ENCODE results near the gene RHBDD1.

Gene RHBDD1

DNA sequence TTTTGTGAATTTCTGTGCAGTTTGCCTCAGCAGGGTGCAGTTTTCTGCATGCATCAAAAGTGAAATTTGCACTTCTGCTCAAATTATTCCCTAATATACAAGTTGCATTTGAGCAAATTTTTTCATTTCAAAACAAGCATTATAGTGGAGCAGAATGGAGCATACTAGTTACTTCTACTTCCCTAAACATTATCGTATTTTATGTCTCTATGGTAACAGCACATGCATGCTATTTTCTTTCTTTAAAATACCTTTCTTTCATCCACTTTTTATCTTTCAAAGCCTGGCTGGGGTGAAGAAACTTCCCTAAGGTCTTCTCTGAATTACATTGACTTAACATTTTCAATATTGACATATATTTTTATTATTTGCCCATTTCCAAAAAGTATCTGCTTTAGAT is 11.2 kb downstream of the RHBDD1 start:
- DNase-seq = no peak

DNA sequence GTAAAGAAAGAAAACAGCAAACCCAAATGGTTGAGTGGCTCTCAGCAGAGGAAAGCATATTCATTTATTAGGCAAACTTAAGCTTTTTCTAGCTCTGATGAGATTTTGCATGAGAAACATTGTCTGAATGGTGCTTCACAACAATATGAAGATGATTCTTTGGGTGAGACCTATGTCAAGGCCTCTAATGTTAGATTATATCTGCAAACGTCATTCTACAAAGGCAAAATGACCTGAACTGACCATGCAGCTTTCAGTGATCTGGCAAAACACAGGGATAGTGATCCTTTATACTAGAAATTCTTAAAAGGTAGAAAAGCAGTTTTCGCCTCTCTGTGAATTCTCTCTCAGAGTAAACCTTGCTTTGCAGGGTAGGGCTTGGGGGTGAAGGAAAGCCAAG is 11.7 kb downstream of the RHBDD1 start:
- no peak for DNase-seq

DNA sequence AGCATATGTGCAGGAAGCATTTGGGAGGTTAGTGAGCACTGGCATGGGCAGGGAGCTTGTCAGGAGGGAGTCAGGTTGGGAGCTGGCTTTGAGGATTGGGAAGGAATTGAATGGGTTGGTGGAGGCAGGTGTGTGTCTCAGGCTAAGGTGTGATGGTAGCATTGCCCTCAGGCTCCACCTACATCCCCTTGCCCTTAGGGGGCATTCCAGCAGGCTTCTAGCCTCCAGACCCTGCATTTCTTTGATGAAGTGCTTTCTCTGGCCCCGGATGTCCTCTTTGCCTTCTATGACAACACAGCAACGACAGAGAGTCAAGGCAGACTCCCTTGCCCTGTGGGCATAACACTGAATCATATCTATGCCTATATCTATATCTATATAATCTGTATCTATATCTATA is 13.5 kb downstream of the RHBDD1 start:
- no peak for DNase-seq

DNA sequence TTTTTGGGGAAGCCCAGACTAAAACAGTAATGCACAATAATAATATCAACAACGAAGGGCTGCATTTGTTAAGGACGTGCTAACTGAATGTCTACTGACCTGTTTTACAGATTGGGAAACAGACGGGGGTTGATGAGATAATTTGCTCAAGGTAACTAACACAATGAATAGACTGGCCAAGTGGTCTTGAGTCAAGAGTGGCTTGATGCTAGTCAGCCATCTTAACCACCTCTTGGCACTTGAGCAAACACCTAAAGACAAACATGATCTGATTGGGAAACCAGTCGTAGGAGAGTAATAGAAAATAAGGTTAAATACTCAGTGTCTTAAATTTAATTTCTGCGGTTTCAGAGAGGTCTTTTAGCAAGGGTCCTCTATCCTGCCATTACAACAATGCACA is 14.2 kb downstream of the RHBDD1 start:
- no peak for DNase-seq

DNA sequence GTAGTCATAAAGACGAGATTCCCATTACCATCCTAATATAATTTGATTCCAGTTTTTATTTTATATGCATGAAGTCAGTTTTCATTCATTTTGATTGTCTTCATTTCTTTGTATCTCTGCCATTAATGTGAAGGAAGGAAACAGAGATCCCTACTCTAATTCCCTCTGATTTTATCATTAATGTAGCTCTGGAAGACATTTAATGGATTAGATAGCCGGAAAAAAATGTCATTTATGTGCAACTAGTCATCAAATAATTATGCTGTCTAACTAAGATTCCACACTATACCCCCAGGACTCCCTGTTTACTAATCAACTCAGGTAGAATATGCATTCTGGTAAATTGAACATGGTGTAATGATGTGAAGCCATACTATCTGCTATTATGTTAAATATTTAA is 19.9 kb downstream of the RHBDD1 start:
- no peak for DNase-seq

DNA sequence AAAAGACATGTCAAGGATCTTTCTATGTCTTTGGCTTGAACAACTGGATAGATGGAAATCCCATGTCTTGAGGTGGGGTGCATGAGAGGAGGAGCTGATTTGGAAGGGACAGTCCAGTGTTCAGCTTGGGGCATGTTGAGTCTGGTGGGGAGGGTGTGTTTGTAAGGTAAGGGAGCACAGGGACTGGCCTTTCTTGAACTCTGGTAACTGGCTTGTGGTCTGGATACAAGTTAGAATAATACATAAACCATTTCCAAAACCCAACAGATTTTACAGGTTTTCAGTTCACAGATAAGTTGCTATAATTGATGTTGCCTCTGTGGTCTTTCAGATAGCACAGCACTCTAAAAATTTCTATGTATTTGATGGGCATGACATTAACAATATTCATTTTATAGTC is 24.2 kb downstream of the RHBDD1 start:
- no peak for DNase-seq

DNA sequence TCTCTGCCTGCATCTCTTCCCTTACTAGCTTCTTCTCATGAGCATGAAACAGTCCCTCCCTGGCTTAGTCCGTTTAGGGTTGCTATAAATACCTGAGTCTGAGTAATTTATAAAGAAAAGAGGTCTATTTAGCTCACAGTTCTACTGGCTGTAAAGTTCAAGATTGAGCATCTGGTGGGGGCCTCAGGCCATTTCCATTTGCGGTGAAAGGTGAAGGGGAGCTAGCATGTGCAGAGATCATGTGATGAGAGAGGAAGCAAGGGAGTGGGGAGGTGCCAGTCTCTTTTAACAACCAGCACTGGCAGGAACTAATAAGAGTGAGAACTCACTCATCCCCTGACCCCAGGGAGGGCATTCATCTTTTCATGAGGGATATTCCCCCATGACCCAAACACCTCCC is 26.8 kb downstream of the RHBDD1 start:
- no peak for DNase-seq

DNA sequence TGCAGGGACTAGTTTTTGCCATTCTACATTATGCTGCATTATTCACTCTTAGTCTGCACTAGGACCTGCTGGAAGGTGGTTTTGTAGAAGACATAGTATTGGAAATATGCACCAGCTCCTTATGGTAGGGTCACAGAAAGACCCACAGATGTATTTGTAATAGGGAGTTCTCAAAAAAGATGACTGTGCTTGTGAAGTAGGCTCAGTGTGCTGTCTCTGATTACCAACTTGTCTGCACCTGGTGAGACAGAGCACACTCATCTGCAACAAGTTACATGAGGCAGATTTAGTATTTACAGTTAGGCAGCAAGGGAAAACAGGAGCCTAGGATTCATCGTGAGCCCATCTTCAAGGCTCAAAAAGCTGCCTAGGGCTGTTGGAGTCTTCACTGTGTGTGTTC is 29.4 kb downstream of the RHBDD1 start:
- DNase-seq = no peak

DNA sequence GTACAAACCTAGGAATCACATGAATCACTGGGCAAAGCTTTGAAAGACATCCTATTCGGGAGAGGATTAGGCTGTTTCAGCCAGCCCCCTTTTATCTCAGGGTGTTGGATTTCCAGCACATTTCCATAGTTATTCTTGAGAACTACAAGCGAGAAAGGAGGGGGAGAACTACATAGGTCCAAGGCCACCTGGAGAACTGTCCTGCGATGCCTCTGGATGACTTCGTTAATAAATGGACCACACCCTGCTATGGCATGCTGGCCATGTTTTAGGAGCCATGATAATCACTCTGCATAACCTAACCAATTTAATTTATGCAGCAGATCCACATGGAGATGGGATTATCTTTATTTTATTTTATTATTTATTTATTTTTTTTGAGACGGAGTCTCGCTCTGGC is 29.9 kb downstream of the RHBDD1 start:
- DNase-seq = no peak

DNA sequence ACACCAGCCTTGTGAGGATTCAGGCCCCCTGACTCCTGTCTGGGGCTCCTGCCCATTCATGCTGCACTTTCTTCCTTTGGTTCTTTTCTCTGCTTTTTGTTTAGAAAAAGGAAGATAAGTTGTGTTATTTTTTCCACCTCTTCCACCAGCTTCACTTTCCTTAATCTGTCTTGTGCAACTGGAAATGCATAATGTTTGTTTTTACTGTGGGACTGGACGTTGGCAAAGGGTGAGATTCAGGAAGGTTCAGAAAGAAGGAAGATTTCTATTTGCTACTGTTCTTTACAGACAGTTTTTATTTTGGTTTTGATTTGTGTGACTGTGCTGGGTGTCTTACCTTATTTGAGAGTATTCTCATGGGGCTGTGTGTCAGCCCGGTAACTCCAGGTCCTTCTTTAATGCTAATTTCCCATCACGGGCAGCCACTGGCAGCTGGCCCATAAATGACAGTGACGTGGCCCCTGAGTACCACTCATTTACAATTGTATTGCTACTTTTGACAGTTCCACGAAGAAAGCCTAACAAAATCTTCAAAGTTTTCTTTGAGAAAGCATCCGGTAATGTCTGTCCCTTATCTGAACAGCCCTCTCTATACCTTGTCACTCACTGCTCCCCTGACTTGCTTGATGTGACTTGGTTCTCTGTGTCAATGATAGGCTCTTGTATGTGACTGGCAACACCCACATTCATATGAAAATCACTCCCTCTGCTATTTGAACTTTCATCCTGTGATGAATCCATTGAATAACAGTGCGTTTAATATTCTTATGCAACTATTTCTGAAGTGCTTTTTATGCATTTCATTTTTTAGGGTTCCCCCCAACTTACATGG is 32.7 kb downstream of the RHBDD1 start:
- DNase-seq = no peak

DNA sequence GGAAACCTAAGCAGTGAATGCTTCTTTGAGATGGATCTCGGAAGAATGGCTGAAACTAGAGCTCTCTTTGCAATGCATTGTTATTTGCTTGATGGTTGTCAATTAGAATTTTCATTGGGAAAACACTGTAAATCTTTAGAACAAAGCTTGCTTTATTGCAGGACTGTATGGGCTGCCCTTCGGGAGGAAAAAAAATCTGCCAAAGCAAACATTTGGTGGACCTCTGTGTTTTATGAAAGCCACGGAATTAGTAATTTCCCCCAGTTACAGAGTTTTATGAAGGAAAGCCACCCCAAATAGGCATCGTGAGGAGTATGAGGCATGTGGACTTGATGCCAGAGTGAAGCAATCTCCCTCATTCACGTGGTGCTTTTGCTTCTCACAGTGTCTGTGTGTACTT is 33.5 kb downstream of the RHBDD1 start:
- DNase-seq = no peak

DNA sequence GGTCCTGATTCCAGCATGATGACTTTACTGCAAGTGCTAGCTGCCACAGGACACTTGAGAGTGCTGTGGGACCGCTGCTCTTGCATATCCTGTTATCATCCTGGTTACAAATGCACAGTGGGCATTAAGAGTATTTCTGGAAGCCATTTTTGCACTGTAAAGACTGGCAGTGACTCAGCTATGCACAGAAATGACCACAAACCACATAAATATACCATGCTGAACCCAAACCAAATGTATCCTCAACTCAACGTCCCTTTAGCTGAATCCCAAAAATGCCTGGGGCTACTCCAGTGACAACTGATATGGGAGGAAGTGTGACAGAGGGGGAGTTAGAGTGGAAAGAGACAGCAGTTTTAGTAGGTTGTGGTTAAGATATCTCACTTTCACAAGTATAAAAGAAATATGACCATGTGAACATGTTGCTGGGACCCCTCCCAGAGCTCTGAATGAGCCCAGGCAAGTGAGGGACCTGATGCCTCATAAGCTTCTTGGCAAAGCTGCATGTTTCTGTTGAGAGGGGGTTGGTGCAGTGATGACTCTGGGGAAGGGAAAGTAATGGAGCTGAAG is 37.3 kb downstream of the RHBDD1 start:
- DNase-seq = no peak

DNA sequence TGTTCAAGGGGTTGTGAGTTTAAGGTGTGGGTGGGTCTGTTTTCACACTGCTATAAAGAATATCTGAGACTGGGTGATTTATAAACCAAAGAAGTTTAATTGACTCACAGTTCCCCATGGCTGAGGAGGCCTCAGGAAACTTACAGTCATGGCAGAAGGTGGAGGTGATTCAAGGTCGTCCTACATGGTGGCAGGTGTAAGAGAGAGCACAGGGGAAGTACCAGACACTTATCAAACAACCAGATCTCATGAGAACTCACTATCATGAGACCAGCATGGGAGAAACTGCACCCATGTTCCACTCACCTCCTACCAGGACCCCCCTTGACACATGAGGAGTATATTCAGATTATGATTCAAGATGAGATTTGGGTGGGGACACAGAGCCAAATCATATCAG is 38.0 kb downstream of the RHBDD1 start:
- DNase-seq = no peak

DNA sequence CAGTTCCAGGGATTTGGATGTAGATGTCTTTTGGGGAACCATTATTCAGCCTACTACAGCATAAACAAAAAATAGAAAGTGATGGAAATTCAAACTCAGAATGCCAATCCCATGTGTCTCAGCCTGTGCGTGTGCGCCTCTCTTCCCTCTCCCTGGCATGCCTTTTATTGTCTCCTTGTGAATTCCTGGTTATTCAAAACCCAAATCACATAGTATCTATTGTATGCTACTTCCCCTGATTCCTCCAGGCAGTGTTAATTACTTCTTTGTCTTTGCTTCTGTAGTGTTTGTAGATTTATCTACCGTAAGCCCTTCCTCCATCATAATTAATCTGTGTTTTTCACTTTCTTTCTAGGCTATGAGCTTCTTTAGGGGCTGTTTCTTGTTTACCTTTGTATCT is 38.9 kb downstream of the RHBDD1 start:
- DNase-seq = no peak

DNA sequence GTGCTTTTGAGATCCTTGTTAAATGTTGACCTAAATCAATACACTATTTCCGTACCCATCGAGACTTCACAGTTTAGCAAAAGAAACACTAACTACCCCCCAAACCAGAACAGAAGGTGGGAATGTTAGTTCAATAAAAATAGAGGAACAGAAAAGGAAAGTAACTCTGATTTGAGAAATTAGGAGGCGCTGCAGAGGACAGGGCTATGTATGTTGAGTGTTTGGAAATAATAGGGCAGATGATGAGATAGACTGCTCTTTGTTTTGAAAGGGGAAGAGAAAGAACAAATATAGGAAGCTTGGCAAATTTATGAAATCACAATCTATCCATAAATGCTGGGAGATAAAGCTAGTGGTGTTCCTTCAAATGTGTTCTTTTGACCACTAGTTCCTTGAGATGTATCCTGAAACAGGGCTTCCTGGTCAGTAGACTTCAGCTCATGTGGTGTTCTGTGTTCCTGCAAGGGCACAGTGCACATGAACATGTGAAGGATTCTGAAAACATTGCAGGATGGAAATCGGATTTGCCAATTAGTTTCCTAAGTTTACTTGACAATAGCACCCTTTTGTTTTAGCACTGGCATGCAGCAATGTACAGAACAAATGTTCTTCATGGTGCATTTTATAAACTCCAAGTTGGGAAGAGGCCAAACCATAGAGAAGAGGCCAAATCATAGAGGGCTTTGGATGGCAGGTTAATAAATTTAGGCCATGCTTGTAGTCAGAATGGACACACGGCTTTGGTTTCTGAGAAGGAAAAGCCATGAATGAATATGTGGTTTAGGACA is 39.8 kb downstream of the RHBDD1 start:
- no peak for DNase-seq

DNA sequence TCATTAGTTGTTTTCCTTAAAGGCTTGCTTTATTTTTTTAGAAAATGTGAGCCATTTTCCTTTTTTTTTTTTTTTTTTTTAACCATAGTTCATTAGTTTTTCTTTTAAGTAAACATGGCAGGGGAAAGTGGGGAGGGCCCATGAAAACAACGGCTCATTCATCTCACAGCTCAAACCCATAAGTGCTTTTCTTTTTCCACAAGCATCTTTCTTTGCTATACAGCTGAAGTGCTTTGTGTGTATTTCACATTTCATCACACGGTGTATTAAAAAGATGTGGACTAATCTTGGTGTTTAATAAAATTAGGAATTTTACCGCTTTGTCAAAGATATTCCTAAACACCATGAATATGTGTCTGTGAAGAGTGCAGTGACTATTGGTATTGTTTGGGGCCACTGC is 41.6 kb downstream of the RHBDD1 start:
- DNase-seq = no peak

DNA sequence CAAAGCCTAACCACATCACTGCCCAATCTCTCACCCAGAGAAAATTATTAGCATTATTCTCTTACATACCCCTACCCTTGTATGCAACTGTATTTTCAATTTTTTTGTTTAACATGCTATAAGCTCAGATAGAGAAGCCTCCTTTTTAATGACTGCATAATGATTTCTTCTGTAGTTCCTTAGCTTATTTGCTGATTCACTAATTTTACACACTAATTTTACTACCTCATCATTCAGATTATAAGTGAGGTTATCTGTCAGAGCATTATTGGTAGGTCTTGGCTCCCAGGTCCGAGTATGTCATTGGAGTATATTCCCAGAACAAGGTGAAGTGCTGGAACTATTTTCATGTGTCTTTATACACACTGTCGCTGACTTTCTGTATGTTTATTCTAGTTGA is 45.4 kb downstream of the RHBDD1 start:
- no peak for DNase-seq

DNA sequence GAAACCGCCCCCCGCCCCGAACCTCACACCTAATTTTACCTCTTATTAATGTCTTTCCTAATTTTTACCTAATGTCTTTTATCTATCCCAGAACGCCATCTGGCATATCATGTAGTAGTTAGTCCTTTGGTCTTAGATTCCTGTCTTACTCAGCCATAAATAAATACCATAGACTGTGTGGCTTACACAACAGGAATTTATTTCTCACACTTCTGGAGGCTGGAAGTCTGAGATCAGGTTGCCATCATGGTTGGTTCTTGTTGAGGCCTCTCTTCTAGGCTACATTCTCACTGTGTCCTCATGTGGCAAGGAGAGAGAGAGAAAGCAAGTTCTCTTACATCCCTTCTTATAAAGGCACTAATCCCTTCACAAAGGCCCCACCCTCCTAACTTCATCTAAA is 46.8 kb downstream of the RHBDD1 start:
- no peak for DNase-seq

DNA sequence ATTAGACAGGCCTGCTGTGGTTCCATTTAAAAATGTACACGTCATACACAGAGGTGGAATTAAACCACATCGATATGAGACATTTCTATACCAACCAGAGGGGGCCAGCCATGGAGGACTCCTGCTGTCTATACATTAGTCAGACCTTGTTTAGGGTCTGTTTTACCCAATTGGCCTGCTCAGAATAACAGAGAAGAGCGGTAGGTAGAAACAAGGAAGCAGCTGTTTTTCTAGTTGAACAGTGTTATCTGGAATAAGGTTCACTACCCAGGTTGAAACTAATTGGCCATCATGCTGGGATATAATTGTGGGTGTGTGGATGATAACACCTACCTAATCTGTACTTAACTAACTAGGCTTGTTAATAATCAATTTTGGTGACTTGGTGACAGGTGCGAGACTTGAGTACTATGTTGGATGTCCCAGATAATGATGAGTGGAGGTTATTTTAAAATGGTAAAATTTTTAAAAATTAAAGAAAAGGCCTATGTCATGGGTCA is 47.5 kb downstream of the RHBDD1 start:
- no peak for DNase-seq

DNA sequence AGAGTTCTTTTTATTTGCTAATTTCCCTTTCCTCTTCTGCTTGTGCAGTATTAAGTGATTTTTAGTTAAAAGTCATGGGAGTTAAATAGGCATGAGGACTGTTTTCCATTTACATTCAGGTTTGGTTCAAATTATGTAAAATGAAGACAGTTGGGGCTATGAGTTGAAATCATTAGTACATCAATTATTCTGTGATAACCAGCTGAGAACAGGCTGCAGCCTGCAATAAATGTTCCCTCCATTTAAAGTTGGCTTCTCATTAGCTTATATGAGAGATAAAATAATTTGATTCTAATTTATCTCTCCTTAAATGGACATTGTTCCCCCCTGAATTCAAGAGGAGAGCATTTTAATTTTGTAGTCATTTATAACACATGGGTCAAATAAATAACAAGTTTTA is 48.3 kb downstream of the RHBDD1 start:
- DNase-seq = no peak

DNA sequence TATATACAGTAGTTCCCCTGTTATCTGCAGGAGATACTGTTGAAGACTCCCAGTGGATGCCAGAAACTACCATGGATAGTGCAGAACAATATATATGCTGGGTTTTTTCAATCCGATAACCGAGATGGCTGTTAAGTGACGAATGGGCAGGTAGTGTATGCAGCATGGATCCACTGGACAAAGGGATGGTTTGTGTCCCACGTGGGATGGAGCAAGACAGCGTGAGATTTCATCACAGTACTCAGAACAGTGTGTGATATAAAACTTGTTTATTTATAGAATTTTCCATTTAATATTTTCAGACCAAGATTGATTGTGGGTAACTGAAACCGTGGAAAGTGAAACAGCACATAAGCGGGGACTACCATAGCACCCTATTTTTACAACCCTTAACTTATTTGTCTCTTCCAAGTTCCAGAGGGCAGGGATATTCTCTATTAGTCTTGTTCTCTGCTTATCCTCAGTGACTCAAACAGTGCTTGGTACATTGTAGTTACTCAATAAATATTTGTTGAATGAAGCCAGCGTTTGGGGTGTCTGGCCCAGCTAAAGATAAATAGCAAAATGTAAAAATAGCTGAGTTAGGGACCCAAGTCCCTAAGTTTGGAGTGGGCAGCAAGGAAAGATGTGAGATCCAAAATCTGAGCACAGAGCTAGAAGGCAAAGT is 50.0 kb downstream of the RHBDD1 start:
- DNase-seq = no peak

DNA sequence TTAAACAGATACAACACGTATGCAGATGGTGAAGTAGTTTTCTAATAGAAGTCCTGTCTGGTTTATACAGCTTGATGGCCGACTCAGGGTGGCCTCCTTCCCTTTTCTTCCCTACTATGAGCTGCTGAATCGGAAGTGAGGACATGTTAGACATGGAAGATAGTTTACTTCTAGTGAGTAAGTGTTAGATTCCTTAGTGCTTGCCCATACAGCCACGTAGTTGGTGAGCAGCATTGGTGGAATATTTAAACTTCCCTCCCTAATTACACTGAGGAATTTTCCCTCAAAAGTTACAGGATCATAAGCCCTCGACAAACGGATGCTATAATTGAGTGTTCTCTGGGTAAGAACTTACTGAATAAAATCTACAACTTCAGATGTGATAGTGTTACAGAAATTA is 52.1 kb downstream of the RHBDD1 start:
- DNase-seq = no peak

DNA sequence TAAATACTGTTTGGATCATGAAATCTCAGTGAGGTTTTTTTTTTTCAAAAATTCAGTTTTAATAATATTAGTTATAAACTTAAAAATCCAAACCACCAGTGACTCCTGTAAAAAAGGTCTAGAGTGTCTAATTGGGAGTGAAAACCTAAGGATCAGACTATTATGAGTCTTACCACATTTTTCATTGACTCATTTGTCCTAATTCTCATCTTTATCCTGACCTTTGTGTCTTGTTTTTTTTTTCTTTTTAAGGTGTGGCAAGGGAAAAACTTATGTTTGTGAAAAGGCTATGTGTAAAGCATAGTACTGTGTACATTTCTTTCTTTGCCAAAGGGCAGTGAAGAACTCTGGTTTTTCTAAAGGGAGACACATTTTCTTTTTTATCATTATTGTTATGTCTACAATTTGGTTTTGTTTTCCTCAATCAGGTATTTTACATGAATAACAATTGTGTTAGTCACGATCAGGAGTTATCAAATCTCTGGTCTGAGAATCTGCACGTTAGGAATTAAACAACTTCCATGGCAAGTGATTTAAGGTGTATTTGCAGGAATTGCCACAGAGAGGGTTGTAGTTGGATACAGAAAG is 52.6 kb downstream of the RHBDD1 start:
- DNase-seq = no peak
